ENCODE data around the gene CD247. TPM values are rescaled to one million over a fixed set of nuclear protein-coding genes. Genes with fewer than 3 reads are reported as not detected.
A peak's percentile ranks its signal among the peaks of the same experiment; 100 is the strongest.

Gene CD247
- total RNA-seq, 4 donors from 2014 or later, result 1.5 to 6.4 (median 3.4) TPM; not detected in 1

DNA sequence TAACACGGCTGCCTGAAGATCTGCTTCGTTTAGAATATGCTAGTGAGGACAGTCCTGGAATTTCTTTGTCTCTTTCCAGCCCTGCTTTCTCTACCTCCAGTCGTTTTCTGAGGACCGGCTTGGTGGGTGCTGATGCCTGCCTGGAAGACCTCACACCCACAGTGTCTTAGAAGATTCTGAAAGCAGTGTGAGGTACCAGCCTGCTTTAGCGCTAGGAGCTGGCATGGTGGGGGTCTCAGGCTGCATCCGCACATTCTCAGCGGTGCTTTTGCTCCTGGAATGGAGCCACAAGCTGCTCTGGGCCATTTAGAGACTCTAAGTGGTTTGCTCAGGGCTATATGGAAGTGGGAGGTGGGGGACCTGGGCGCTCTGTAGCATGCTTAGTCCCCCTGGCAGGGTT, 61.4 kb downstream of the CD247 start:
- 78 to 100% methylated on average over 1 to 8 of the region's 8 CpGs for WGBS, 2 donors (ENCODE audit: low coverage in 1 of 2)
- Histone ChIP-seq H3K4me3 (no peak overlapping the region), H3K9me3 (no peaks in the 10 kb centered on the region), H3K4me1 (peaks cover 4 to 14% (median 9%) of the 10 kb centered on the region in 4 donors), H3K27me3 (no peaks in the 10 kb centered on the region), H3K36me3 (no peaks in the 10 kb centered on the region), H3K27ac (no peak overlapping the region)
- in situ Hi-C loops (cut with MboI; ENCODE audit: low pct_ligation_motif_present in 1 of 4, low pct_unique_long_range_greater_than_20kb in 1 of 4, low sequenced_read_pairs in 3 of 4) (no loop called here), intact Hi-C loops (cut with DNase I; ENCODE audit: low total_unique reads) (no loop called here)
- TF ChIP-seq, protein P1, sequence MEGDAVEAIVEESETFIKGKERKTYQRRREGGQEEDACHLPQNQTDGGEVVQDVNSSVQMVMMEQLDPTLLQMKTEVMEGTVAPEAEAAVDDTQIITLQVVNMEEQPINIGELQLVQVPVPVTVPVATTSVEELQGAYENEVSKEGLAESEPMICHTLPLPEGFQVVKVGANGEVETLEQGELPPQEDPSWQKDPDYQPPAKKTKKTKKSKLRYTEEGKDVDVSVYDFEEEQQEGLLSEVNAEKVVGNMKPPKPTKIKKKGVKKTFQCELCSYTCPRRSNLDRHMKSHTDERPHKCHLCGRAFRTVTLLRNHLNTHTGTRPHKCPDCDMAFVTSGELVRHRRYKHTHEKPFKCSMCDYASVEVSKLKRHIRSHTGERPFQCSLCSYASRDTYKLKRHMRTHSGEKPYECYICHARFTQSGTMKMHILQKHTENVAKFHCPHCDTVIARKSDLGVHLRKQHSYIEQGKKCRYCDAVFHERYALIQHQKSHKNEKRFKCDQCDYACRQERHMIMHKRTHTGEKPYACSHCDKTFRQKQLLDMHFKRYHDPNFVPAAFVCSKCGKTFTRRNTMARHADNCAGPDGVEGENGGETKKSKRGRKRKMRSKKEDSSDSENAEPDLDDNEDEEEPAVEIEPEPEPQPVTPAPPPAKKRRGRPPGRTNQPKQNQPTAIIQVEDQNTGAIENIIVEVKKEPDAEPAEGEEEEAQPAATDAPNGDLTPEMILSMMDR (IDR thresholded peaks at IDR 0.05), result no peak
- TF ChIP-seq POLR2A (IDR thresholded peaks at IDR 0.05) (no peak), POLR2AphosphoS5 (IDR thresholded peaks at IDR 0.05) (no peak), EP300 (IDR thresholded peaks at IDR 0.05; ENCODE audit: low read depth) (no peak)
- no peak for DNase-seq

DNA sequence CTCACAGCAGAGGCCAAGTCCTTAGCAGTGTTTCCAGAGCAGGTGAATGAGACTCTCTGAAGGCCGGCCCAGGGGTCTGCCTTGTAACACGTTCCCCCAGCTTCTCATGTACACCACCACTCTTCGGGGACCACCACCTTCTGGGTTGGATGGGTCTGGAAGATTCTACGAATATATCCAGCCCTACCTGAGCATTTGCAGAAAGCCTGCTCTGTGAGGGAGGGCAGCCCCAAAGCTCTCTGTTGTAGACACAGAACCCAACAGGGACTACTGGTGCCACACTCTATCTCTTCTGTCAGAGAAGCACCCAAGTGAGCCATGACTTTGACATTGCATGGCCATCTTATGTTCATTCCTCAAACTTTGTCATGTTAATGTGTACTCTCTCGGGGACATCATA, 61.8 kb downstream of the CD247 start:
- peak overlapping the region in 3 of 4 donors; percentile 79 to 87 (median 81) for H3K27ac ChIP-seq
- in situ Hi-C loops (cut with MboI; ENCODE audit: low pct_ligation_motif_present in 1 of 4, low pct_unique_long_range_greater_than_20kb in 1 of 4, low sequenced_read_pairs in 3 of 4) (no loop called here), intact Hi-C loops (cut with DNase I; ENCODE audit: low total_unique reads) (no loop called here)
- H3K36me3 ChIP-seq, result no peaks in the 10 kb centered on the region
- no peaks in the 10 kb centered on the region for H3K27me3 ChIP-seq
- H3K4me3 ChIP-seq, result no peak overlapping the region
- no peak for TF ChIP-seq POLR2AphosphoS5 (IDR thresholded peaks at IDR 0.05)
- TF ChIP-seq POLR2A (IDR thresholded peaks at IDR 0.05), result no peak
- TF ChIP-seq, protein P1 (IDR thresholded peaks at IDR 0.05), result no peak
- no peak for TF ChIP-seq EP300 (IDR thresholded peaks at IDR 0.05; ENCODE audit: low read depth)
- H3K9me3 ChIP-seq, result no peaks in the 10 kb centered on the region
- DNase-seq, result no peak
- H3K4me1 ChIP-seq, result peaks cover 4 to 14% (median 9%) of the 10 kb centered on the region in 4 donors
- WGBS, 2 donors (ENCODE audit: low coverage in 1 of 2), result 81 to 100% methylated on average over 1 to 5 of the region's 5 CpGs

DNA sequence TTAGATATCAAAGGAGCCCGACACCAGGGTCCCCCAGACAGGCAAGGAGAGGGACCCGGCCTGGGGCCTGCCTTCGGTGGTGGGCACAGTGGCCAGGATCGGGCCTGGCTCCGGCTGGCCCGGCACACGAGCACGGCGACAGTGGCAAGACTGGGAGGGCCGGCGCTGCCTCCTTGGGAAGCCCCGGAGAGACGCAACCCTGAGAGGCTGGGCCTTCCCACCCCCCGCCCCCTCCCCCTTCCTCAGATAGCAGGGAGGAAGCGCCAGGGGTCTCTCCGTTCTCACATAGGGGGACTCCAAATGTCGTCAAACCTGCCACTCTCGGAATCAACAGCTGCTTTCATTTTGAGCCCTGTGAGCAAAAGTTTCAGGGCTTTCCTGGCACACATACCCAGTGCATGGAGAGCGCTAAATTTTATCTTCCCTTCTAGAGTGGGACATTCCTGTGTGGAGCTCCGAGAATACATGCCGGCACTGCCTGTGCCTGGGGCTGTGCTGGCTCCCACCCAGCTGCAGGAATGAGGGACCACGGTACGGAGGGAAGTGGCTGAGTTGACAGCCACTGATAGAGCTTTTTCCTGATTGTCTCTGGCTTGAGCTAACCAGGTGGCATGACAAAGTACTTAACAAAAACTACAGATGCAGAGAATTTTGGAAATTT, 62.4 kb downstream of the CD247 start:
- no peaks in the 10 kb centered on the region for H3K9me3 ChIP-seq
- 2% methylated on average over 22 of the region's 23 CpGs; no CpG with 5 or more reads in 1 of the 2 donors for WGBS, 2 donors (ENCODE audit: low coverage in 1 of 2)
- H3K27me3 ChIP-seq, result no peaks in the 10 kb centered on the region
- no peak for TF ChIP-seq POLR2A (IDR thresholded peaks at IDR 0.05)
- peak overlapping the region; percentile 63 to 92 (median 82) for H3K4me3 ChIP-seq
- peak overlapping the region; percentile 79 to 87 (median 82) for H3K27ac ChIP-seq
- DNase-seq, result no peak
- in situ Hi-C loops (cut with MboI; ENCODE audit: low pct_ligation_motif_present in 1 of 4, low pct_unique_long_range_greater_than_20kb in 1 of 4, low sequenced_read_pairs in 3 of 4) (no loop called here), intact Hi-C loops (cut with DNase I; ENCODE audit: low total_unique reads) (no loop called here)
- peaks cover 4 to 14% (median 9%) of the 10 kb centered on the region in 4 donors for H3K4me1 ChIP-seq
- no peaks in the 10 kb centered on the region for H3K36me3 ChIP-seq

DNA sequence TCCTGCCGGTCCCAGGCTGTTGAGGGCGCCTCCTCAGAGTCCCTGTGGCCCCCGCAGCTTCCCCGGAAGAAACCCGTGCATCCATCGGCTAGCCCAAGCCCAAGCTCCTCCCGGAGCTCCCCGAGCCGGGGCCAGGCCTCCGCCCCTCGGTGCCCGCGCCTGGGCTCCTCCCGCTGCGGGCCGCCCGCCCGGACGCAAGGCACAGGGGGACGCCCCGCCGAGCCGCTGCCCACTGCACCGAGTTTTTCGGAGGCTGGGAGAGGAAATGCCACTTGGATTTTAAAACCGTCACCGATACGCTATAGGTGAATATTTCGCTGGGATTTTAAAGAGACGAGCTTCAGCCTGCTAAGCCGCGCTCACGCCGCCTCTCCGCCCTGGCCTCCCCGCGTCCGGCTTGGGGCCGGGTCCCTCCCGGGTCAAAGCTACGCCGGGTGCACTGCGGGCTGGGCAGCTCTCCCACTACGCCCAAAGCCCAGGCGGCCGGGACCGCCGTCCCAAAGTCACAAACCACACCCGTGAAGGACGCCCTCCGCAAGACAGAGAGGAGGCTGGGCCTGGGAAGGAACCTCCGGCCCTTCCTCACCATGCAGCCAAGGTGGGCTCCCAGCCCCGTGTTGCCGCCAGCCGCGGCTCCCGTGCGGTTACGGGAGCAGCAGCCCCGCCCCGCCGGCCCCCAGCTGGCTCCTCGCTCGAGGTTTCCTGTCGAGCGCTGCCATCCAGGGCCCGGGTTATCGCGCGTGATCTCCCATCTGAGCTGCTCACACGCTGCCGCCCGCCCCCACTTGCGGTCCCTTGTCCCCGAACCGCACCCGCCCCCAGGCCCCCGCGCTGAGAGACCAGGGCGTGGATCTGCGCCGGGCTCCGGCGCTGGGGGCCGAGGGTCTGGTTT, 63.2 kb downstream of the CD247 start:
- in situ Hi-C loops (cut with MboI; ENCODE audit: low pct_ligation_motif_present in 1 of 4, low pct_unique_long_range_greater_than_20kb in 1 of 4, low sequenced_read_pairs in 3 of 4), result no loop called here
- Histone ChIP-seq H3K9me3 (no peaks in the 10 kb centered on the region), H3K4me3 (peak overlapping the region; percentile 63 to 92 (median 82)), H3K4me1 (peaks cover 4 to 14% (median 9%) of the 10 kb centered on the region in 4 donors), H3K27ac (peak overlapping the region; percentile 79 to 87 (median 82)), H3K27me3 (no peaks in the 10 kb centered on the region), H3K36me3 (no peaks in the 10 kb centered on the region)
- 1% methylated on average over 85 of the region's 85 CpGs; no CpG with 5 or more reads in 1 of the 2 donors for WGBS, 2 donors (ENCODE audit: low coverage in 1 of 2)
- peak; percentile 77 for DNase-seq
- intact Hi-C loops (cut with DNase I; ENCODE audit: low total_unique reads), result no loop called here
- TF ChIP-seq POLR2AphosphoS5 (IDR thresholded peaks at IDR 0.05) (no peak), POLR2A (IDR thresholded peaks at IDR 0.05) (peak; percentile 29)

Measured in transverse colon (tissue), 4 donors.